Fibroblast of skin of back (primary cell): ENCODE results near the gene CD34. TPM values are rescaled to one million over a fixed set of nuclear protein-coding genes. Genes with fewer than 3 reads are reported as not detected.
A peak's percentile ranks its signal among the peaks of the same experiment; 100 is the strongest.
"Not testable (repeated sequence)": the region's sequence is repeated elsewhere in the genome, so short reads cannot be mapped to it uniquely, and the experiment has no call there.

Experiments used
- DNase-seq: peaks from one replicate; pipeline ENCODE4 v3.0.0-alpha.2; 2013
- polyA plus RNA-seq, 2 experiments: library from polyadenylated mRNA; unstranded; fragments of 120-200 nt; gene quantifications; one replicate each; pipeline ENCODE4 v1.2.1, GENCODE V29; 2013; ENCODE audit not compliant: insufficient read length in 2 of 2

CD34 gene
- polyA plus RNA-seq (2013, experiment 1 of 2; ENCODE audit: insufficient read length), result 0.45 TPM
- 0.47 TPM for polyA plus RNA-seq (2013, experiment 2 of 2; ENCODE audit: insufficient read length)

- DNase-seq, result peak; percentile 17
Measured at GRCh38 chr1:207910591-207911354, at the start of gene CD34. Gene CD34, minus strand, starts transcription at chr1:207911125. Its CDS starts 45 bp downstream, at chr1:207911080.

- no peak for DNase-seq
Measured at GRCh38 chr1:207960346-207960745, 49.4 kb upstream of the CD34 start.

GRCh38 chr1:207959910-207960309, 49.0 kb upstream of the CD34 start:
- DNase-seq, result no peak

GRCh38 chr1:207959141-207959825, 48.4 kb upstream of the CD34 start:
- DNase-seq, result peak; percentile 47

- DNase-seq, result no peak
Measured at GRCh38 chr1:207958376-207959139, 47.6 kb upstream of the CD34 start.

GRCh38 chr1:207956986-207957385, 46.1 kb upstream of the CD34 start:
- no peak for DNase-seq

GRCh38 chr1:207954104-207954503, 43.2 kb upstream of the CD34 start:
- no peak for DNase-seq

- no peak for DNase-seq
Measured at GRCh38 chr1:207952617-207953542, 42.0 kb upstream of the CD34 start.

- no peak for DNase-seq
Measured at GRCh38 chr1:207951652-207952051, 40.7 kb upstream of the CD34 start.

- no peak for DNase-seq
Measured at GRCh38 chr1:207950750-207951149, 39.8 kb upstream of the CD34 start.

- DNase-seq, result no peak
Measured at GRCh38 chr1:207949571-207950195, 38.8 kb upstream of the CD34 start.

- DNase-seq, result no peak
Measured at GRCh38 chr1:207948536-207949250, 37.8 kb upstream of the CD34 start.

GRCh38 chr1:207946756-207947155, 35.8 kb upstream of the CD34 start:
- DNase-seq, result no peak

GRCh38 chr1:207944571-207944970, 33.6 kb upstream of the CD34 start:
- DNase-seq, result peak; percentile 50

- not testable (repeated sequence) for DNase-seq
Measured at GRCh38 chr1:207942337-207942741, 31.4 kb upstream of the CD34 start.

- no peak for DNase-seq
Measured at GRCh38 chr1:207941665-207942064, 30.7 kb upstream of the CD34 start.

GRCh38 chr1:207938016-207938415, 27.1 kb upstream of the CD34 start:
- peak; percentile 71 for DNase-seq

- peak; percentile 45 for DNase-seq
Measured at GRCh38 chr1:207937204-207937603, 26.3 kb upstream of the CD34 start.

- DNase-seq, result no peak
Measured at GRCh38 chr1:207935166-207935583, 24.2 kb upstream of the CD34 start.

- peak; percentile 29 for DNase-seq
Measured at GRCh38 chr1:207933205-207933800, 22.4 kb upstream of the CD34 start.
